Astrocyte (in vitro differentiated cells and primary cell): ENCODE data around the gene ZBTB46. TPM values are rescaled to one million over a fixed set of nuclear protein-coding genes. Genes with fewer than 3 reads are reported as not detected.

ENCODE experiments used
- DNase-seq: peaks from one replicate; pipeline ENCODE4 v3.0.0-alpha.2; 2010; ENCODE audit warnings: low read depth
- FAIRE-seq: peaks from 2 replicates; lab custom pipeline; 2011; peaks lifted over from hg19 to GRCh38; lab: Jason Lieb, UNC
- H2AFZ ChIP-seq: 2 replicates; pipeline ENCODE4 v1.6.0; 2012; ENCODE audit warnings: low read depth, low read length, inconsistent platforms
- H3K27ac ChIP-seq: 2 replicates; pipeline ENCODE4 v1.5.1; 2011; ENCODE audit warnings: low read depth, low read length, inconsistent platforms
- H3K27me3 ChIP-seq: 2 replicates; pipeline ENCODE4 v1.6.0; 2011; ENCODE audit warnings: low read length, inconsistent platforms; ENCODE audit not compliant: insufficient read depth
- H3K36me3 ChIP-seq: 2 replicates; pipeline ENCODE4 v1.5.1; 2011; ENCODE audit warnings: low read length, inconsistent platforms; ENCODE audit not compliant: insufficient read depth
- H3K4me1 ChIP-seq: 2 replicates; pipeline ENCODE4 v1.5.1; 2011; ENCODE audit warnings: low read length, inconsistent platforms; ENCODE audit not compliant: insufficient read depth
- H3K4me2 ChIP-seq: 2 replicates; pipeline ENCODE4 v1.6.0; 2012; ENCODE audit warnings: low read length, inconsistent platforms
- H3K4me3 ChIP-seq: 2 replicates; pipeline ENCODE4 v1.5.1; 2011; ENCODE audit warnings: low read depth, mild to moderate bottlenecking, low read length, inconsistent platforms; ENCODE audit not compliant: insufficient read depth
- H3K79me2 ChIP-seq: 2 replicates; pipeline ENCODE4 v1.6.0; 2012; ENCODE audit warnings: mild to moderate bottlenecking, low read length, inconsistent platforms; ENCODE audit not compliant: insufficient read depth
- H3K9ac ChIP-seq: 2 replicates; pipeline ENCODE4 v1.6.0; 2012; ENCODE audit warnings: mild to moderate bottlenecking, low read length, inconsistent platforms
- H3K9me3 ChIP-seq: 2 replicates; pipeline ENCODE4 v1.5.1; 2012; ENCODE audit warnings: low read depth, mild to moderate bottlenecking, low read length, inconsistent platforms; ENCODE audit not compliant: insufficient read depth
- H4K20me1 ChIP-seq: 2 replicates; pipeline ENCODE4 v1.6.0; 2012; ENCODE audit warnings: low read length, inconsistent platforms; ENCODE audit not compliant: insufficient read depth
- H3K27ac Mint-ChIP-seq: one replicate; pipeline ENCODE4 v1.8.0; 2021; ENCODE audit warnings: mild to moderate bottlenecking, mixed read lengths; ENCODE audit not compliant: unreplicated experiment
- H3K27me3 Mint-ChIP-seq: one replicate; pipeline ENCODE4 v1.8.0; 2021; ENCODE audit warnings: low read depth, mixed read lengths; ENCODE audit not compliant: unreplicated experiment
- H3K36me3 Mint-ChIP-seq: one replicate; pipeline ENCODE4 v1.8.0; 2021; ENCODE audit warnings: low read depth, mixed read lengths; ENCODE audit not compliant: unreplicated experiment
- H3K4me1 Mint-ChIP-seq: one replicate; pipeline ENCODE4 v1.8.0; 2021; ENCODE audit warnings: low read depth, mixed read lengths; ENCODE audit not compliant: unreplicated experiment
- H3K4me3 Mint-ChIP-seq: one replicate; pipeline ENCODE4 v1.8.0; 2021; ENCODE audit warnings: mild to moderate bottlenecking, moderate library complexity, mixed read lengths; ENCODE audit not compliant: unreplicated experiment
- H3K9me3 Mint-ChIP-seq: one replicate; pipeline ENCODE4 v1.8.0; 2021; ENCODE audit warnings: mild to moderate bottlenecking, mixed read lengths; ENCODE audit not compliant: unreplicated experiment
- EZH2 ChIP-seq: IDR thresholded peaks from 2 replicates; pipeline ENCODE4 v1.6.1; 2012; ENCODE audit warnings: mild to moderate bottlenecking, low read length, inconsistent platforms; ENCODE audit not compliant: insufficient read depth
- total RNA-seq: library from RNA; stranded (reverse); gene quantifications from 2 replicates; pipeline ENCODE4 v1.2.1, GENCODE V29; 2021
- TF ChIP-seq, protein P1 (sequence below): IDR thresholded peaks from 2 replicates; pipeline ENCODE4 v1.5.1; 2011; ENCODE audit warnings: low read depth, mild to moderate bottlenecking, inconsistent platforms, low read length, moderate library complexity; ENCODE audit not compliant: insufficient read depth

Gene ZBTB46
- total RNA-seq, 1 donor from 2014 or later = 13.9 TPM

DNA sequence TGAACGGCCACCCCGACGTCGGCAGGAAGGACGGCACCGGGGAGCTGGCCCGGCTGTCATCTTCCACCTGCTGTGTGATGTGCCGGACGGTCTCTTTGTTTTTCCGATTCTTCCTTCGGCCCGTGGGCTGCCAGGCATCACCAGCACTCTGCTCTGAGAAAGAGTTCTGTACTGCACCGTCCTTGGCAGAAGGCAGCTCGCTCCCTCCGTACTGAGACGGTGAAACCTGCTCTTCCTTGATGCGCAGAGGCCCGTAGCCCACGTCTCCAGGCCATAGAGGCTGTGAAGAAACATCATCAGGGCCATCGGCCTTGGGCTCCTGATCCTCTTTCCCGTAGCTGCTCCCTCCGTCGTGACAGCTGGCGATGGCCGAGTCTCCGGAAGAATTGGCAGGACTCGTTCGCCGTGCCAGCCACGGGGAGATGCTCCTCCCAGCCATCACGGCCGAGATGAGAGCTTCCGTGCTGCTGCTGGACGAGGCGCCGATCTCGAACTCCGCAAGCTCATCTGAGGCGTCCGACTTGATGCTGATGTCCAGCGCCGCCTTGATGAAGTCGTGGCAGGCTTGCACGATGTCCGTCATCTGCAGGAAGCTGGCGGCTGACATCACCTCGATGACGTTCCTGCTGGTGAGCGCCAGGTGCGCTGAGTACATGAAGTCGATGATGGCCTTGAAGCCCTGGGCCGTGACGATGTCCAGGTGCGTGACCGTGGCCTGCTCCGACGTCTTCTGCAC lies 41.1 kb downstream of the ZBTB46 start:
- Mint-ChIP-seq H3K9me3 (peaks cover under 1% of the 10 kb centered on the region), H3K4me3 (no peak overlapping the region), H3K27me3 (no peaks in the 10 kb centered on the region), H3K36me3 (peaks cover 6% of the 10 kb centered on the region), H3K27ac (no peak overlapping the region), H3K4me1 (no peaks in the 10 kb centered on the region)
- no peak overlapping the region for H2AFZ ChIP-seq
- no peak for DNase-seq
- no peak for FAIRE-seq
- TF ChIP-seq, protein P1, sequence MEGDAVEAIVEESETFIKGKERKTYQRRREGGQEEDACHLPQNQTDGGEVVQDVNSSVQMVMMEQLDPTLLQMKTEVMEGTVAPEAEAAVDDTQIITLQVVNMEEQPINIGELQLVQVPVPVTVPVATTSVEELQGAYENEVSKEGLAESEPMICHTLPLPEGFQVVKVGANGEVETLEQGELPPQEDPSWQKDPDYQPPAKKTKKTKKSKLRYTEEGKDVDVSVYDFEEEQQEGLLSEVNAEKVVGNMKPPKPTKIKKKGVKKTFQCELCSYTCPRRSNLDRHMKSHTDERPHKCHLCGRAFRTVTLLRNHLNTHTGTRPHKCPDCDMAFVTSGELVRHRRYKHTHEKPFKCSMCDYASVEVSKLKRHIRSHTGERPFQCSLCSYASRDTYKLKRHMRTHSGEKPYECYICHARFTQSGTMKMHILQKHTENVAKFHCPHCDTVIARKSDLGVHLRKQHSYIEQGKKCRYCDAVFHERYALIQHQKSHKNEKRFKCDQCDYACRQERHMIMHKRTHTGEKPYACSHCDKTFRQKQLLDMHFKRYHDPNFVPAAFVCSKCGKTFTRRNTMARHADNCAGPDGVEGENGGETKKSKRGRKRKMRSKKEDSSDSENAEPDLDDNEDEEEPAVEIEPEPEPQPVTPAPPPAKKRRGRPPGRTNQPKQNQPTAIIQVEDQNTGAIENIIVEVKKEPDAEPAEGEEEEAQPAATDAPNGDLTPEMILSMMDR = no peak
- TF ChIP-seq EZH2 = no peak
- no peak overlapping the region for H3K27ac ChIP-seq
- no peaks in the 10 kb centered on the region for H3K9me3 ChIP-seq
- H3K36me3 ChIP-seq = peaks cover 2% of the 10 kb centered on the region
- H4K20me1 ChIP-seq = peaks cover 16% of the 10 kb centered on the region
- no peak overlapping the region for H3K9ac ChIP-seq
- H3K4me1 ChIP-seq = no peaks in the 10 kb centered on the region
- peaks cover 3% of the 10 kb centered on the region for H3K79me2 ChIP-seq
- no peak overlapping the region for H3K4me3 ChIP-seq
- no peaks in the 10 kb centered on the region for H3K27me3 ChIP-seq
- H3K4me2 ChIP-seq = no peak overlapping the region

DNA sequence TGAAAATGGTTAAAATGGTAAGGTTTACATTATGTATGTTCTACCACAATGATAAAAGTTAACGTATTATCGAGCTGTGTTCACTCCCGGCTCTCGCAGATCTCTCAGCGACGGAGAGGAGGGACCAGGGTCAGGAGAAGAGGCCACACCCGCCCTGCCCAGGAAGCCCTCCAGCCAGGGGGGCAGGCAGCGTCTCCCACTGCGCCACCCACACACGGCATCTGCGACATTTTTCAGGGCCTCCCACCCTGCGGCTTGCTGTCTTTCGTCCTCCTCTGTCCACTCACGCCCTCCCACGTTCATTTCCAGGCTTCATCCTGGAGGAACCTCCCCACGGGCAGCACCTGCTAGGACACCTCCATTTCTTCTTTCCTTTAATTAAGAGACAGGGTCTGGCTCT lies 43.3 kb downstream of the ZBTB46 start:
- H3K36me3 Mint-ChIP-seq = peaks cover 6% of the 10 kb centered on the region
- no peak for FAIRE-seq
- H3K4me1 Mint-ChIP-seq = no peaks in the 10 kb centered on the region
- no peaks in the 10 kb centered on the region for H3K9me3 Mint-ChIP-seq
- H3K27me3 Mint-ChIP-seq = no peaks in the 10 kb centered on the region
- Histone ChIP-seq H3K4me2 (no peak overlapping the region), H3K4me1 (no peaks in the 10 kb centered on the region), H2AFZ (no peak overlapping the region), H3K79me2 (peaks cover 6% of the 10 kb centered on the region), H3K36me3 (peaks cover 2% of the 10 kb centered on the region), H3K27me3 (no peaks in the 10 kb centered on the region), H3K9me3 (no peaks in the 10 kb centered on the region), H3K4me3 (no peak overlapping the region), H4K20me1 (peaks cover 16% of the 10 kb centered on the region), H3K27ac (no peak overlapping the region), H3K9ac (no peak overlapping the region)
- peak overlapping the region; percentile 54 for H3K4me3 Mint-ChIP-seq
- TF ChIP-seq, protein P1 = no peak
- TF ChIP-seq EZH2 = no peak
- H3K27ac Mint-ChIP-seq = no peak overlapping the region
- no peak for DNase-seq

DNA sequence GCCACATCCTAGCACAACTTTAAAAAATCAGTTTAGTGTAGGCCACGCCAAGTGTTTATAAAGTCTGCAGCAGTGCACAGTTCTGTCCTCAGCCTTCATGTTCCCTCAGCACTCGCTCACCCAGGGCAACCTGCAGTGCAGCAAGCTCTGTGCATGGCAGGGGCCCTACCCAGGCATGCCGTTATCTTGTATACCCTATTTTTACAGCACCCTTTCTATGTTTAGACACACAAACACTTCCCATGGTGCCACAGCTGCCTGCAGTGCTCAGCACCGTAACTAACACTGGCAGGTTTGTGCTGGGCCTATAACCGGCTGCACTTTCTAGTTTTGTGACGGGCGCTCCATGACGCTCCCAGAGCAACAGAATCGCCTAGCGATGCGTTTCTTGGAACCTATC lies 43.8 kb downstream of the ZBTB46 start:
- peaks cover 6% of the 10 kb centered on the region for H3K36me3 Mint-ChIP-seq
- Histone ChIP-seq H3K4me2 (no peak overlapping the region), H2AFZ (no peak overlapping the region), H3K9me3 (no peaks in the 10 kb centered on the region), H3K4me3 (no peak overlapping the region), H3K27ac (no peak overlapping the region), H3K9ac (no peak overlapping the region), H4K20me1 (peaks cover 16% of the 10 kb centered on the region), H3K4me1 (no peaks in the 10 kb centered on the region), H3K36me3 (peaks cover 2% of the 10 kb centered on the region), H3K79me2 (peaks cover 6% of the 10 kb centered on the region), H3K27me3 (no peaks in the 10 kb centered on the region)
- no peaks in the 10 kb centered on the region for H3K27me3 Mint-ChIP-seq
- H3K9me3 Mint-ChIP-seq = no peaks in the 10 kb centered on the region
- no peaks in the 10 kb centered on the region for H3K4me1 Mint-ChIP-seq
- H3K4me3 Mint-ChIP-seq = peak overlapping the region; percentile 57
- TF ChIP-seq, protein P1 = no peak
- no peak for TF ChIP-seq EZH2
- H3K27ac Mint-ChIP-seq = no peak overlapping the region
- no peak for FAIRE-seq
- DNase-seq = no peak
